Parathyroid adenoma (tissue), 2 donors: ENCODE results near the gene GBX2.

ENCODE experiments used
- H2AFZ ChIP-seq: fragments of 300-600 bp; sonication (generic); one replicate; pipeline ENCODE4 v1.7.0; 2017; ENCODE audit warnings: antibody characterized with exemption, mild to moderate bottlenecking
- H3K27ac ChIP-seq: fragments of 300-600 bp; sonication (generic); one replicate; pipeline ENCODE4 v1.7.0; 2017
- H3K27me3 ChIP-seq: fragments of 300-600 bp; sonication (generic); one replicate; pipeline ENCODE4 v1.7.0; 2017; ENCODE audit warnings: low read length; ENCODE audit not compliant: control insufficient read depth, insufficient read depth
- H3K36me3 ChIP-seq: fragments of 300-600 bp; sonication (generic); one replicate; pipeline ENCODE4 v1.7.0; 2017; ENCODE audit warnings: low read length; ENCODE audit not compliant: control insufficient read depth, insufficient read depth
- H3K4me1 ChIP-seq: fragments of 300-600 bp; sonication (generic); one replicate; pipeline ENCODE4 v1.7.0; 2017; ENCODE audit warnings: control low read depth
- H3K4me2 ChIP-seq: fragments of 300-600 bp; sonication (generic); one replicate; pipeline ENCODE4 v1.7.0; 2017; ENCODE audit warnings: low read length
- H3K4me3 ChIP-seq: fragments of 300-600 bp; sonication (generic); one replicate; pipeline ENCODE4 v1.7.0; 2017; ENCODE audit warnings: low read depth, low read length
- H3K79me2 ChIP-seq: fragments of 300-600 bp; sonication (generic); one replicate; pipeline ENCODE4 v1.7.0; 2017; ENCODE audit warnings: control low read depth
- H3K9ac ChIP-seq: fragments of 300-600 bp; sonication (generic); one replicate; pipeline ENCODE4 v1.7.0; 2017; ENCODE audit warnings: mild to moderate bottlenecking
- H3K9me3 ChIP-seq: fragments of 300-600 bp; sonication (generic); one replicate; pipeline ENCODE4 v1.7.0; 2017; ENCODE audit warnings: low read length; ENCODE audit not compliant: control insufficient read depth
- TF ChIP-seq, protein P1 (sequence below): fragments of 300-600 bp; sonication (generic); IDR thresholded peaks from one replicate; pipeline ENCODE4 v1.7.0; 2017; ENCODE audit warnings: antibody characterized with exemption, mild to moderate bottlenecking
- donor health status: primary hyperparathyroidism.

GBX2 gene

DNA sequence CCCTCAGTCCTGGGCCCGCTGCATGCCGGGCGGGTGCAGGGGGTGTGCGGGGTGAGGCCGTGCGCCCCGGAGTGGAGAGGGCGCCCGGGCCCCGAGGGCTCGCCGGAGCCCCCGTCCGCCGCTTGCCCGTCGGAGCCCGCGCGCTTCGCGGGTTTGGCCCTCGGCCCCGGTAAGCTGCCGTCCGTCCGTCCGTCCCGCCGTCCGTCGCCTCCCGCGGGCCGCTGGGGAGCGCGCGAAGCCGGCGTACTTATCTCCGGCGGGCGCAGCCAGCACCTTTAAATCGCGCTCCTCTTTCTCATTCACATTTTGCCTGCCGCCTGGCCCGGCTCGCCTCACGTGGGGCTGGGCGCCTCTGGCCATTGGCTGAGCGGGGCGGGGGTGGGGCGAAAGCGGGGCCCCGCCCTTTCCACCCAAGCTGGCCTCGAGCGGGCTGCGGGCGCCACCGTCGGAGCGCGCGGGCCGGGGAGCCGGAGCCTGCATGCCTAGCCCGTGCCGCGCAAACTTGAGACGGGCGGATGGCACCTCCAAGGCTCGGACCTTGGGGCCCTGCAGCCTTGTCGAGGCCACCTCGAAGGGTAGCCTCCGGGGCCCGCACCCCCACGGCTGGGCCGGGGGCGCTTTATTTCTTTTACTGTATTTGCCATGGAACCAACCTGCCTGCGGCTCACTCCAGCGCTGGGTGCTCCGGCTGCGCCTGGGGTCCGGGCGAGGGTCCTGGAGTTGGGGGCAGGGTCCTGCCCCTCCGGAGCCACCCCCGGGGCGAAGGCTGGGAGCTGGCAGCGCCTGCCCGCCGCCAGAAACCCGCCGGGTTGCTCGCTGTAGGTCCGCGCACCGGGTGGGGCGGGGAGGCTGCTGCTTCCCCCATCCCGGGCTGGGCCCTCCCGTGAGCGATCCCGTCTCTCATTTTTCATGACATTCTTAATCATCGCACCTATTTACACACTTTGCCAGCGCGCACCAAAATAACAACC is at the start of gene GBX2:
GBX2 (minus strand) TSS at position 277 of the 971 bp plus-strand sequence. CDS start 415 bp downstream, outside the sequence.
- H3K79me2 ChIP-seq: no peaks in the 10 kb centered on the region
- H3K27ac ChIP-seq: no peak within 1 kb of the TSS
- TF ChIP-seq, protein P1, sequence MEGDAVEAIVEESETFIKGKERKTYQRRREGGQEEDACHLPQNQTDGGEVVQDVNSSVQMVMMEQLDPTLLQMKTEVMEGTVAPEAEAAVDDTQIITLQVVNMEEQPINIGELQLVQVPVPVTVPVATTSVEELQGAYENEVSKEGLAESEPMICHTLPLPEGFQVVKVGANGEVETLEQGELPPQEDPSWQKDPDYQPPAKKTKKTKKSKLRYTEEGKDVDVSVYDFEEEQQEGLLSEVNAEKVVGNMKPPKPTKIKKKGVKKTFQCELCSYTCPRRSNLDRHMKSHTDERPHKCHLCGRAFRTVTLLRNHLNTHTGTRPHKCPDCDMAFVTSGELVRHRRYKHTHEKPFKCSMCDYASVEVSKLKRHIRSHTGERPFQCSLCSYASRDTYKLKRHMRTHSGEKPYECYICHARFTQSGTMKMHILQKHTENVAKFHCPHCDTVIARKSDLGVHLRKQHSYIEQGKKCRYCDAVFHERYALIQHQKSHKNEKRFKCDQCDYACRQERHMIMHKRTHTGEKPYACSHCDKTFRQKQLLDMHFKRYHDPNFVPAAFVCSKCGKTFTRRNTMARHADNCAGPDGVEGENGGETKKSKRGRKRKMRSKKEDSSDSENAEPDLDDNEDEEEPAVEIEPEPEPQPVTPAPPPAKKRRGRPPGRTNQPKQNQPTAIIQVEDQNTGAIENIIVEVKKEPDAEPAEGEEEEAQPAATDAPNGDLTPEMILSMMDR: no peak
- H3K4me3 ChIP-seq: no peak within 1 kb of the TSS
- peak within 1 kb of the TSS; percentile 62 for H2AFZ ChIP-seq
- H3K4me1 ChIP-seq: no peaks in the 10 kb centered on the region
- H3K9ac ChIP-seq: no peak within 1 kb of the TSS
- no peaks in the 10 kb centered on the region for H3K9me3 ChIP-seq
- no peaks in the 10 kb centered on the region for H3K36me3 ChIP-seq
- peak within 1 kb of the TSS; percentile 57 for H3K4me2 ChIP-seq
- H3K27me3 ChIP-seq: peaks cover 43% of the 10 kb centered on the region

DNA sequence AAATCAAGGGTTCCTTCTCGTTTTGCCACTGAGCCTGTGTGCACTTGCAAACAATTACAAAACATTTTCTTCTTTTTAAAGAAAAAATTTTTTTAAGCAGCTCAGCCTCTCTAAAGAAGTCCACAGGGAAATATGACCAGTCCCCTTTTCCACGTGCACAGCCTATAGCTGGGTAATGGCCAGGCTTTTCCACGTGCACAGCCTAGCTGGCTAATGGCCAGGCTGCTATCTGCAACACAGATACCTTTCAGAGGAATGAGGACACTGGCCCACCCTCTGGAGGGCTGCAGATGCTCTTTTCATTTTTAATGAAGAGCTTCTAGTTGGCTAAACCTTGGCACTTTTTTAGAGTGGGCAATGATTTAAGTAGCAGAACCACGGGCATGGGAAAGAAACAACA is 49.7 kb upstream of the GBX2 start:
- TF ChIP-seq, protein P1: no peak
- no peak overlapping the region for H2AFZ ChIP-seq
- no peak overlapping the region for H3K4me3 ChIP-seq
- no peaks in the 10 kb centered on the region for H3K79me2 ChIP-seq
- no peak overlapping the region for H3K9ac ChIP-seq
- peaks cover 5% of the 10 kb centered on the region for H3K27me3 ChIP-seq
- no peak overlapping the region for H3K4me2 ChIP-seq
- H3K27ac ChIP-seq: no peak overlapping the region
- no peaks in the 10 kb centered on the region for H3K9me3 ChIP-seq
- no peaks in the 10 kb centered on the region for H3K4me1 ChIP-seq
- no peaks in the 10 kb centered on the region for H3K36me3 ChIP-seq

DNA sequence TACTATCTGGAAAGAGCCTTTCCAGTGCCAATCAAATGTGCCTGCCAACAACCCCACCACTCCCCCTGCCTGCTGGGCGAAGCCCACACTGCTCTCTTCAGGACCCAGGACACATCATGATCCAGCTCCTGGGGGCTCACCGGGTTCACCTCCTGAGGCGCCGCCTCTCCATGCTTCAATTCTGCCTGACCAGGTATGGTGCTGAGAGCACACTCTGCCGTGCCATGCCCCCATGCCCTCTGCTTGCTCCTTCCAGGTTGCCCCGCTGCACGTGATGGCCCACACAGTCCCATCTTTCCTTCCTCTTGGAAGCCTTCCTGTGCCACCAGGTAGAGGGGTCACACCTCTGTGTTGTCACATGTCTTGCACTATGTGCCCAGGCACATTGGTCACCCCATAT is 48.5 kb upstream of the GBX2 start:
- no peaks in the 10 kb centered on the region for H3K9me3 ChIP-seq
- no peak overlapping the region for H3K27ac ChIP-seq
- H3K4me2 ChIP-seq: no peak overlapping the region
- H2AFZ ChIP-seq: no peak overlapping the region
- H3K4me1 ChIP-seq: no peaks in the 10 kb centered on the region
- no peaks in the 10 kb centered on the region for H3K36me3 ChIP-seq
- H3K27me3 ChIP-seq: peaks cover 5% of the 10 kb centered on the region
- no peak overlapping the region for H3K9ac ChIP-seq
- TF ChIP-seq, protein P1: no peak
- H3K79me2 ChIP-seq: no peaks in the 10 kb centered on the region
- no peak overlapping the region for H3K4me3 ChIP-seq

DNA sequence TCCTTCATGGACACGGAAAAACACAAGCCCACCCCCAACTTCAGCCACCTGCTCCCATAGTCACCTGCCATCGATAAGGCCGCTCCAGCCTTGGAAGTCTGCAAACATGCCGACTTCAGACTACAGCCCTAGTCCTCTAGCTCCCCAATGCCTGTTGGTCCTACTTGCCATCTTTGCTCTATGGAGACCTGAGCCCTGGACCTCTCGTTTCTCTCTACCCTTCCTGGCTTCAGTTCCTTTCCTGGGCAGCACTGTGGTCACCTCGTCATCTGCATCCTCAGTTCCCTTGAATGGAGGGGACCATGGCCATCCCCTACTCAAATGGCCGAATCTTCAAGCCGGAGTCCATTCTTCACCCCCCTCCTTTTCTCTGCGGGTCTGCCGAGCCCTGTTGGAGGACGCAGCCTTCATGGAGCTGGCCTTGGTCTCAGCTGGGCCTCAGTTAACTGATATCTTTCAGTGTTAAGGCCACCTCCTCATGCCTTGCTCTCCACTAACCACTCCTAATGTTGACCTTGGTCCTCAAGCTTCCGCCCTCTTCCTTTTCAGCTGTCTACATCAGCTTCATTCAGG is 47.7 kb upstream of the GBX2 start:
- H3K4me3 ChIP-seq: no peak overlapping the region
- H3K36me3 ChIP-seq: no peaks in the 10 kb centered on the region

More for the DNA sequence above, 47.7 kb upstream of the GBX2 start:
- H2AFZ ChIP-seq: no peak overlapping the region
- TF ChIP-seq, protein P1: no peak
- no peaks in the 10 kb centered on the region for H3K4me1 ChIP-seq
- H3K27ac ChIP-seq: no peak overlapping the region
- no peaks in the 10 kb centered on the region for H3K79me2 ChIP-seq
- H3K4me2 ChIP-seq: no peak overlapping the region
- peaks cover 5% of the 10 kb centered on the region for H3K27me3 ChIP-seq
- no peaks in the 10 kb centered on the region for H3K9me3 ChIP-seq
- no peak overlapping the region for H3K9ac ChIP-seq
